Activated naive CD4-positive, alpha-beta T cell treated with Interleukin-2 at 50 U/mL for 16 hours (primary cell): ENCODE results near the gene RAB43.
"Not testable (repeated sequence)": the region's sequence is repeated elsewhere in the genome, so short reads cannot be mapped to it uniquely, and the experiment has no call there.

Source experiments
- DNase-seq: peaks from one replicate; pipeline ENCODE4 v3.0.0-alpha.2; 2020

RAB43 gene

DNA sequence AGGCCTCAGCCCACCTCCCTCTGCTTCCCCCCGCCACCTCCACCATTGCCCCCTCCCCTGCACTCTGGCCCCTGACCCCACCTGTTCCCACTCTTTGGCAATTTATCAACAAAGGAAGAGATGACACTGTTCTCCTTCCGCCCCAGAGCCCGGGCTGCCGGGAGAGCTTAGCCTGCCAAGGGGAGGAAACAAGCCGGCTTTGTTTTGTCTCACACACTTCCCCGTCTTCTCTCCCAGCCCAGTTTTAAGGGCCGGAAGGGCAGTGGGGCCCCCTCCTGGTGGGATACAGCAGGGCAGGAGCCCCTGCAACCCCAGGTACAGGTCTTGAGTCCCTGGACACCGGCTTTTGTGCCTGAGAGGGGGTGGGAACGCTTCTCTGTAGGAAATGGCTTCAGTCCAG, 33.7 kb downstream of the RAB43 start:
- DNase-seq = not testable (repeated sequence)

DNA sequence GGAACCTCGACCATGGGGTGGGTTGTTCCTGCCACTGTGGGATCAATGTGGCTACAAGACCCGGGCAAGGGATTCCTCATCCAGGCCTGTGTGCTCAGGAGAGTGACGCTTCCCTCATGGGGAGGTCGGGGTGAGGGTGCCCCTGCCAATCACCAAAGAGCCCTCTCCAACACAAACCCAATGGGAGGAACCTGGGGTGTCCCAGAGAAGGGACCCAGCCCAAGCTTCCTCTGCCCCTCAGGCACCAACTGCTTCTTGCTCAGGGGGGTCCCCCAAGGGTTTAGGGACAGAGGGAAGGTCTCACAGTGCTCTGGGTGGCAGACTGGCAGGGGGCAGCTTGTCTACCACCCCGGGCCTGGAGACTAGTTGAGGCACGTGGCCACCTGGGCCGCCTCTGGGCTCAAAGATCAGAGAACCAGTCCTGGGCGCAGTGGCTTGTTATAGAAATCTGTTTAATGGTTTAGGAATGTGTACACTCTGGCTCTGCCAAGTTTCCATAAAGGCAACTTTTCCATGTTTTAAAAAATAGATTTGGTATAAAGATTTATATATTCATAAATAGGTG, 34.4 kb downstream of the RAB43 start:
- no peak for DNase-seq

DNA sequence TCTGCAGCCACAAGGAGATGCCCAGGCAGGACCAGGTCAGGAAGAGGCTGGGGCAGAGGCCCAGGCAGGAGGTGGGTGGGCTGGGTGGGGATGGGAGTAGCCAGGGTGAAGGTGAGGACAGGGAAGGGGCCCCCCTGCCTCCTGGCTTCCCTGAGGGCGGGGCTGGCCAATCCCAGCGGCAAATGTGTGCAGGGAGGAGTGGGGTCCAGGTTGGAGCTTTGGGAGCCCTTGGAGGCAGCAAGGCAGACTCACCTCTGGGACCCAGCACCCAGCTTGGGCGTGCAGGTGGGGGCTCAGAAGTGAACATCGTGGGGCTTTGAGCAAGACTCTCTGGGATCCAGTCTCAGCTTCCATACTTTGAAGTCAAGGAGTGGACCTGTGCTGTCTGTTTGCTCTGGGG, 35.8 kb downstream of the RAB43 start:
- no peak for DNase-seq

DNA sequence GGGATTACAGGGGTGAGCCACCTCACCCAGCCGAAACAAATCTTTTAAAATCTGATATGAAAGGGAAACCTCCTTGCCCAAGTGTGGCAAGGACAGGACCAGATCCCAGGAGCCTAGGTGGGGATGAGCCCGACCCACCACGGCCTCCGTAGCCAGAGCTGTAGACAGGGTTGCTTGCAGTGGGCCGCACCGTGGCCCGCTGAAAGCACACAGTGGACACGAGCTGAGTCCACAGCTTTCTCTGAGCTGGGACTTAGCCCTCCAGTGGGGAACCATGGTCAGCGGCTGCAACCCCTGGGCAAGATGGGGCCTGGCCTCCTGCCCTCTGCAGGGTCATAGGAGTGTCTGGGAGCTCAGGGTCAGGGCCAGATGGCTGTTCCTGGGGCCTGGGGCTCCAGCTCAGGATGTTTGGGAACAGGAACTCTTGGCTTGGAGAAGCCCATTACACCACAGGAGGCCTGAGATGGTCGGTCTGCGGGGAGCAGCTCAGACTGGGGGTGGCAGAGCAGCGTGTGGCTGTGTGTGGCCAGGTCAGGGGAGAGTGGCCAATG, 36.4 kb downstream of the RAB43 start:
- DNase-seq = no peak

DNA sequence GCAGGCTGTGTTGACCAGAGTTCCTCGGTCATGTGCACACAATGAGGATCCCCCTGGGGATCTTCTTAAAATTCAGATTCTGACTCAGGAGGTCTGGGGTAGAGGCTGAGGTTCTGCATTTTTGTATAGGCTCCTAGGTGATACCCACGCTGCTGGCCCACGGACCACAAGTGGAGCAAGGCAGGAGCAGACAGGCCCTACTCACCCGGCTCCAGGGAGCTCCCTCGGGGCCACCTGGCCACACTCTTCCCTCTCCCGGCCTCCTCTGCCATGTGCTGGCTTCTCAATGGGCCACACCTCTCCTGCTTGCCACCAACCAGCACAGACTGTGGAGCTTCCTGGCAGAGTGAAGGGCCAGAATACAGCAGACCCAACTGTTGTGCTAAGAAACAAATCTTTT, 37.1 kb downstream of the RAB43 start:
- no peak for DNase-seq

DNA sequence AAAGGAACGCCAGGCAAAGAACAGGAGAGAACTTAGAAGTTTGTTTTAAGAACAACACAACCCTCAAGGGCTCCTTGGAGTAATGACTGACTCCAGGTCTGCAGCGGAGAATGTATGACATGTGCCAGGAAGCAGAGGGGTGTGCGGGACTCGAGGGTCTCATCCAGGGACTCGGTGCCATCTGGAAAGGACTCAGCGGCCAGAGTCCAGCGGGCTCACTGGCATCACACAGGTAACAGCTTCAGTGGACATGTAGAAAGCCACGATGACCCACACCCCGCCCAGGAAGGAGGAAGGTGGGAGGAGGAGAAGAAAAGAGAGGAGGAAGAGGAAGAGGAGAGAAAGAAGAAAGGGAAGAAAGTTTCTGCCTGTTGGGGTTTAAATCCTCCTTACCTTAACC, 39.6 kb downstream of the RAB43 start:
- no peak for DNase-seq

DNA sequence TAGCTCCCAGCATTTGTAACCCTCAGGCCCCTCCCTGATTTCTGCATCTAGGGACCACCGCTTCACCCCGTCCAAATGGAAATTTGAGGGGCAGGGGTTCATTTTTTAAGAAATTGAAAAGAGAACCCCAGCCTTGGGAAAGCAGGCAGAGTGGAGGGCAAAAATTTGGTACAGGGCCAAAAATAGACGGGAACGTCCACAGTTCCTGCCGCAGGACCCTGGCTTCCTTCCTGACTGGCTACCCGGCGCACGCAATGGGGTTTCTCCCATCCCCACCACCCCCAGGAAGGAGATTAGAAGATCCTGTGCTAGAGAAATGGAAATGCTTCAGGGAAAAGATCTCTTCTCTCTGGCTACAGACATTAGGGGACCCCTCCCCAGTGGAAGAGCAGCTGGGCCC, 40.1 kb downstream of the RAB43 start:
- DNase-seq = no peak

DNA sequence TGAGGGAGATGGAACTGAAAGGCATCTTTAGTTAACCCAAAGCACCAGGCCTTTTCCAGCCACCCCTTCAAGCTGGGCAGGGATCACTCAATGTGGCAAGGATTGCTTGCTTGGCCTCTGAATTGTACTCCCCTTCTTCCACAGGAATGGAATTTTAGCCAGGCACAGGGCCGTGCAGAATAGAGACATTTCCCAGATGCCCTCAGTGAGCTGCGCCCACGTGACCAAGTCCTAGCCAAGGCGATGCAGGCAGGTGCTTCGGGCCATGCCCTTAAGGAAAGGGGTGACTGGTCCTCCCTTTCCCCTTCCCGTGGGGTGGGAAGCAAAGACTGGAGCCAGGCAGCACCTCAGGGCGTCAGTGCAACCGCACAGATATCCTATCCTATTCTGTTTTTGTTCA, 43.1 kb downstream of the RAB43 start:
- no peak for DNase-seq

DNA sequence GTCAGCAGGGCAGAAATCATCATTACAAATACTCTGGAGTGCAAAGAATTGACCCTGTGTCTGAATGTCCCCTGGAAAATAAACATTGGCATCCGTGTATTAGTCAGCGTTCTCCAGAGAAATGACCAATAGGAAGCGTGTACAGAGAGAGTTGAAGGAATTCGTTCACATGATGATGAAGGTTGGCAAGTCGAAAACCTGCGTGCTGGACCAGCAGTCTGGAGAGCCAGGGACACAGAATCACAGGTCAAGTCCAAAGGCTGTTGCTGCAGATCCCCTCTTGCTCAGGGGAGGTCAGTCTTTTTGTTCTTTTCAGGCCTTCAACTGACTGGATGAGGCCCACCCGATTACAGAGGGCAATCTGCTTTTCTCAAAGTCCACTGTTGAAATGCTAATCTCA, 44.4 kb downstream of the RAB43 start:
- DNase-seq = no peak

DNA sequence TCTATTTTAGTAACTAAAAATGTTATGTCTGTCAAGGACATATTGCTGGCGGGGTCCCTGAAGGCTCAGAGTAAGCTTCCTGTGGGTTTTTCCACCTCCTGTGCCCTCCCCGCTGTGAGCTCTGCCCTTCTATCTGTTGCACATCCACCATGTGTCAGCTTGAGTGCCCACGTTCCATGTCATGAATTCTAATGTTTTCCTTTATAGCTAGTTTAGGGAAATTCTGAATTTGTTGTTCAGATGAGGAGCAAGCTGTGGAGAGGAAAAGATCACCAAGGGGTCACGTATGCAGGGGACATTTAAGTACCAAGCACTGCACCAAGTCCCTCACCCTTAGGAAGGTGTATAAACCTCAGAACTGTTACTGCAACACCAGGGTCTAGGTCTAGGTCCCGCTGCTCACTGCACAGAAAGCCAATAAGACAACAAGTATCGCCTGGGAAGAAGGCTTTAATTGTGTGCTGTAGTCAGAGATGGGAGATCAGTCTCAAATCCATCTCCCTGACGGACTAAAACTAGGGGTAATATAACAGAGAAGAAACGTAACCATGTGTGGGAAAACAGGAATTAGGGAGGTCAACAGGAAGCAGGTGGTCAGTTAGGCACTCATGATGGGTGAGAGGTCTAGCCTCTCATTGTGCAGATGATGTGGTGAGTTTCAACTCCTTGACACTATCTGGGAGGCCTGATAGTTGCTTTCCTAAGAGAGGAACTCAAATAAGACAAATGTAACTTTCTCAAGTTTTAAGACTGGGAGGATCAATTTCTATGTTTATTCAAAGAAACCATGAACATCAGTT, 51.3 kb downstream of the RAB43 start:
- no peak for DNase-seq

DNA sequence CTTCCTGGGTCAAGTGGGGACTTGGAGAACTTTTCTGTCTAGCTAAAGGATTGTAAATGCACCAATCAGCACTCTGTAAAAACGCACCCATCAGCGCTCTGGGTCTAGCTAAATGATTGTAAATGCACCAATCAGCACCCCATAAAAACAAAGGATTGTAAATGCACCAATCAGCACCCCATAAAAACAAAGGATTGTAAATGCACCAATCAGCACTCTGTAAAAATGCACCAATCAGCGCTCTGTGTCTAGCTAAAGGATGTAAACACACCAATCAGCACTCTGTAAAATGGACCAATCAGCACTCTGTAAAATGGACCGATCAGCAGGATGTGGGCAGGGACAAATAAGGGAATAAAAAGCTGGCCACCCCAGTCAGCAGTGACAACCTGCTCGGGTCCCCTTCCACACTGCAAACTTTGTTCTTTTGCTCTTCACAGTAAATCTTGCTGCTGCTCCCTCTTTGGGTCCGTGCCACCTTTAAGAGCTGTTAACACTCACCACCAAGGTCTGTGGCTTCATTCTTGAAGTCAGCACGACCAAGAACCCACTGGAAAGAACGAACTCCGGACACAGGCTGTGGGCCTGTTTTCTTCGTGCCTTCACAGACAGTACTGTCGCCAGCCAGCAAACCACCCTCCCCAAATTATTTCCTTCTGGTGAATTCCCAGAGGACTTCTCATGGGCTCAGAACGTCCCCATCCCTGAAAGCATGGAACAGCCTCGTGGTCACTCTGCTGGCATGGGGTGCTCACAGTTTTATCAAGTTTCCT, 52.1 kb downstream of the RAB43 start:
- DNase-seq = not testable (repeated sequence)

DNA sequence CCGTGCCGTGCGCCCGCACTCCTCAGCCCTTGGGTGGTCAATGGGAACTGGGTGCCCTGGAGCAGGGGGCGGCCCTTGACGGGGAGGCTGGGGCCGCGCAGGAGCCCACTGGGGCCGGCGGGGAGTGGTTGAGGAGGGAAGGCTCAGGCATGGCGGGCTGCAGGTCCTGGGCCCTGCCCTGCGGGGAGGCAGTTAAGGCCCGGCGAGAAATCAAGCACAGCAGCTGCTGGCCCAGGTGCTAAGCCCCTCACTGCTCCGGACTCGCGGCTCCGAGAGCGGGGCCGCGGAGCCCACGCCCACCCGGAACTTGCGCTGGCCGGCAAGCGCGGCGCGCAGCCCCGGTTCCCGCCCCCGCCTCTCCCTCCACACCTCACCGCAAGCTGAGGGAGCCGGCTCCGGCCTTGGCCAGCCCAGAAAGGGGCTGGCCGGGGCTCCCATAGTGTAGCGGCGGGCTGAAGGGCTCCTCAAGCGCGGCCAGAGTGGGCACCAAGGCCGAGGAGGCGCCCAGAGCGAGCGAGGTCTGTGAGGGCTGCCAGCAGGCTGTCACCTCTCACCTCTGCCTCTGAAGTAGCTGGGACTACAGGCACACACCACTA, 53.2 kb downstream of the RAB43 start:
- DNase-seq = no peak

DNA sequence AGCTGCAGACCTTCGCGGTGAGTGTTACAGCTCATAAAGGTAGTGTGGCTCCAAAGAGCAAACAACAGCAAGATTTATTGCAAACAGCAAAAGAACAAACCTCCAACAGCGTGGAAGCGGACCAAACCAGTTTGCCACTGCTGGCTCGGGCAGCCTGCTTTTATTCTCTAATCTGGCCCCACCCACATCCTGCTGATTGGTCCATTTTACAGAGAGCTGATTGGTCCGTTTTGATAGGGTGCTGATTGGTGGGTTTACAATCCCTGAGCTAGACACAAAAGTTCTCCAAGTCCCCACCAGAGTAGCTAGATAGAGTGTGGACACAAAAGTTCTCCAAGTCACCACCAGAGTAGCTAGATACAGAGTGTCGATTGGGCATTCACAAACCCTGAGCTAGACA, 53.9 kb downstream of the RAB43 start:
- DNase-seq = not testable (repeated sequence)

DNA sequence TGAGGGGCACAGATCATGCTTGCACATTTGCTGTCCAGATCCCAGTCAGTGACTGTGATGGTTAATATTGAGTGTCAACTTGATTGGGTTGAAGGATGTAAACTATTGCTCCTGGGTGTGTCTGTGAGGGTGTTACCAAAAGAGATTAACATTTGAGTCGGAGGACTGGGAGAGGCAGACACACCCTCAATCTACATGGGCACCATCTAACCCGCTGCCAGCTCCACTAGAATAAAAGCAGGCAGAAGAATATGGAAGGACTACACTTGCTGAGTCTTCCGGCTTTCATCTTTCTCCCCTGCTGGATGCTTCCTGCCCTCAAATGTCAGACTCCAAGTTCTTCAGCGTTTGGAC, 55.9 kb downstream of the RAB43 start:
- DNase-seq = no peak

DNA sequence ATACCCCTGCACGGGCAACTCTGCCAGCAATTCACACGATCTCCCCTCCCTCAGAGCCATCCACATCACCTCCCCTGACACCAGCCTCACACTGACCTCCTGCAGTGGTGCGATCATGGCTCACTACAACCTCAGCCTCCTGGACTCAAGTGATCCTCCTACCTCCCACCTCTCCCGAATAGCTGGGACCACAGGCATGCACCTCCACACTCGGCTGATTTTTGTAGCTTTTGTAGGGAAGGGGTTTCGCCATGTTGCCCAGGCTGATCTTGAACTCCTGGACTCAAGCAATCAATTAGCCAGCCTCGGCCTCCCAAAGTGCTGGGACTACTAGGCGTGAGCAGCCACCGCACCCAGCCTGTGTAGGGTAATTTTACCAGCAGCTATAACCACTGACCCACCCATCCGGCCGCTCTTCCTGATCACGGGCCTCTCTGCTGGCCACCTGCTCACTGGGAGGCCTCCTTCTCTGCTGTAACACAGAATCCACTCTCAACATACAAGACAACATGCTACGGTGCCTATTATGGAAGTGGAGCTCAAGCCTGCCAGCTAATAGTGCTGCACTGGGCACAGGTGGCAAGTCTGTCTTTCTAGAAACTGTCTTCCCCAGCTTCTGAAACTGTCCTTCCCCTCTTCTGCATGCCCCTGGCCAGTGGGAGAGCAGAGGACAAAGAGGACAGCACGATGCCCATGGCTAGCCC, 56.4 kb downstream of the RAB43 start:
- DNase-seq = no peak

DNA sequence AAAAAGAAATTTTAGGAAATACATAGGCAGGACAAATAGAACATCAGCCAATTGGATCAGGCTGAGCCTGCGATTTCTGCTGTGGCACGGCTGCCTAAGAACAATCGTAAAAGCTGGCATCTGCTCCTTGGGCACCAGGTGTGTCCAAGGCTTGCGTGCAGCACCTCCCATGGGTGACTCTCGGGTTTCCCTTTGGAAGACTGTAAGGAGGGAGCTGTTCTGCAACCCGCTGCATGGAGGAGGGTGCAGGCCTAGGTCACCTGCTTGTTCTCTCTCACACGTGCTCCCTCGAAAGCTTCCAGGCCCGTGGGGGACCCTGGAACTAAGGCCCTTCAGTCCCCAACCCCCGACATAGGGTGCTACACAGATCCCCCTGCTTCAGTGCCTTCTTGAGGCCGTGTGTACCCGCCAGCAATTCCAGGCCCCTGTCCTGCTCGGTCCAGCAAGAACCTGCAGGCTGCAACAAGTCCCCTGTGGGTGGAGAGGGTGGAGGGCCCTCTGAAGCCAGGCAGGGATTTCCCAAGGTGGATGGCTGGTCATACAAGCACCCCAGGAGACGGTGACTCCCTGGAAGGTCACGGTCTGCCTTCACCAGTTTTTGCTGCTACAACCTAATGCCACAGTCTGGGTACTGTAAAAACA, 57.6 kb downstream of the RAB43 start:
- DNase-seq = no peak

DNA sequence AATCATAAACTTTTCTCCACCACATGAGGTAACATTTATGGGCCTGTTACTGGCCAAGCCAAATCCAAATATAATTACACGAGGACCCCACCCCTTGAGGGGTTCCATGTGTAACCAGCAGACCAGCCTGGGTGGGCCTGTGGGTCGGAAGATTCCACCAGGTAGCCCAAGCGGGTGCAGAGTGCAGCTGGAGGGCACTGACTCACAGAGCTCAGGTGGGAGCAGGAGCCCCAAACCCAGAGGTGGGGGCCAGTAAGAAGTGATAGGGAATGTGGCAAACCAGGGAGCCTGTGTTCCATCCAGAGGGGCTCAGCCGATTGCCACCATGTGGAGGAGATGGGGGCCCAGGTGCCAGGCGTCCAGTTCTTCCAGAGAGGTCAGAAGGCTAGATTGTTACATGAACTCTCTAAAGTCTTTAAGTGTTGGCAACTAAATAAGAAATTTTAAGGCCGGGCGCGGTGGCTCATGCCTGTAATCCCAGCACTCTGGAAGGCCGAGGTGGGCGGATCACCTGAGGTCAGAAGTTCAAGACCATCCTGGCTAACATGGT, 58.4 kb downstream of the RAB43 start:
- no peak for DNase-seq

DNA sequence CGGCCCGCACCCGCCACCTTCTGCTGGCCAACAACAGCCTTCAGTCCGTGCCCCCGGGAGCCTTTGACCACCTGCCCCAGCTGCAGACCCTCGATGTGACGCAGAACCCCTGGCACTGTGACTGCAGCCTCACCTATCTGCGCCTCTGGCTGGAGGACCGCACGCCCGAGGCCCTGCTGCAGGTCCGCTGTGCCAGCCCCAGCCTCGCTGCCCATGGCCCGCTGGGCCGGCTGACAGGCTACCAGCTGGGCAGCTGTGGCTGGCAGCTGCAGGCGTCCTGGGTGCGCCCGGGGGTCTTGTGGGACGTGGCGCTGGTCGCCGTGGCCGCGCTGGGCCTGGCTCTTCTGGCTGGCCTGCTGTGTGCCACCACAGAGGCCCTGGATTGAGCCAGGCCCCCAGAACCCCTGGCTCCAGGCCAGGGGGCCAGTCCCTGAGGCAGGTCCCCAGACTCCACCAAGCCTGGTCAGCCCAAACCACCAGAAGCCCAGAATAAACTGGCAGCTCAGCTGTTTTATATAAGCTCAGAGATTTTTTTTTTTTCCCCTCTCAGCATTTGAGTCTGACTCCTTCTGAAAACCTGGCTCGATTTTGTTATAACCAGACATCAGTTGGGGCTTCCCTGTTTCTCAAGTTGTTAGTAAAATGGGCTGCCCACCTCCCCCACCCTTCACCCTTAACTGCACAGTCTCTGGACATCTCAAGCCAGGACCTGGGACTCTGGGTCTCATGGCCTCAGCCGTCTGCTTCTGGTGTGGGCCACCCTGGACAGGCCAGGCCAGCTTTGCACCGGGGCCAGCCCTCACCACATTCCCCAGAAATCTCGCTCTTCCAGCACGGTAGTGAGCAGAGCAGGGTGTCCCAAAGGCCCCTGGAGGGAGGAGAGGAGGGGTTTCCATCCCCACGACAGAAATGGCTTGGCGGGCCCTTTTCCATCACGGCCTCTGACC, 59.4 kb downstream of the RAB43 start:
- no peak for DNase-seq

DNA sequence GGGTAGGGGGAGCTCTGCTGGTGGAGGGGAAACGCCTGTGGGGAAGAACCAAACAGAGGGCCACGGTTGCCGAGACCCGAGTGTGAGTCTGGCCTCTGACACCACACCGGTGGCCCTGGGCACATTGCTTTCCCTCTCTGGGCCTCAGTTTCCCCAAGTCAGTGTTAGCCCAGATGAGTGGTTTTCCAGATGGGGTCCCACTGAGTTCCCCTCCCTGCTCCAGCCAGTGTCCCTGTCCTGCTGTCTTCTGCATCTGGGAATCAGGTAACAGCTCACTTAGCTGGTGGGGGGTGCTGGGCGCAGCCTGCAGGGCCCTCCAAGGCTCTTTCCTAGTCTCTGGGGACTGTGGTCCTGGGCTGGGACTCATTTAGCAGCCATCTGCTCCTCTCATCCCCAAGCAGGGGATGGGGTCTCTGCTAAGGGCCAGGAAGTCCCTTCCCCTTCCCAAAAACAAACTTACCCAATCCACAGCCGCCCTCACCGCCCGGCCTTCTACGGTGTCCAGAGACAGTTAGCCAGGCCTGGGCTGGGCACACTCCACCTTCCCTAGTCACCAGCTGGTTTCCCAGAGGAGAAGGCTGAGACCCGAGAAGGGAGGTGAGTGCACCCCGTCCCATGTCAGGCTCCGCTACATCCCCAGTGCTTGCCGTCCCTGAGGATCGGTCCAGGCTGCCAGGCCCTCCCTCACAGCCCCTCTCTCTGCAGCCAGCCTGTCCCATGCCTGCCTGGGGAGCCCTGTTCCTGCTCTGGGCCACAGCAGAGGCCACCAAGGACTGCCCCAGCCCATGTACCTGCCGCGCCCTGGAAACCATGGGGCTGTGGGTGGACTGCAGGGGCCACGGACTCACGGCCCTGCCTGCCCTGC, 60.3 kb downstream of the RAB43 start:
- no peak for DNase-seq
